Esophagus mucosa (tissue), 1 donor: Measurements from ENCODE around the gene CLK4. TPM values are rescaled to one million over a fixed set of nuclear protein-coding genes. Genes with fewer than 3 reads are reported as not detected.

Experiments
- ATAC-seq: fragments of 200-7000 bp; cut with Tn5 transposase; one replicate; pipeline ENCODE4 v1.9.1; 2020
- total RNA-seq: library from RNA; stranded (reverse); gene quantifications from one replicate; pipeline ENCODE4 v1.2.4, GENCODE V29; 2023
- donor health status: DM: yes; HTN: yes; CAD: no.

Gene CLK4
- 10.4 TPM for total RNA-seq

DNA sequence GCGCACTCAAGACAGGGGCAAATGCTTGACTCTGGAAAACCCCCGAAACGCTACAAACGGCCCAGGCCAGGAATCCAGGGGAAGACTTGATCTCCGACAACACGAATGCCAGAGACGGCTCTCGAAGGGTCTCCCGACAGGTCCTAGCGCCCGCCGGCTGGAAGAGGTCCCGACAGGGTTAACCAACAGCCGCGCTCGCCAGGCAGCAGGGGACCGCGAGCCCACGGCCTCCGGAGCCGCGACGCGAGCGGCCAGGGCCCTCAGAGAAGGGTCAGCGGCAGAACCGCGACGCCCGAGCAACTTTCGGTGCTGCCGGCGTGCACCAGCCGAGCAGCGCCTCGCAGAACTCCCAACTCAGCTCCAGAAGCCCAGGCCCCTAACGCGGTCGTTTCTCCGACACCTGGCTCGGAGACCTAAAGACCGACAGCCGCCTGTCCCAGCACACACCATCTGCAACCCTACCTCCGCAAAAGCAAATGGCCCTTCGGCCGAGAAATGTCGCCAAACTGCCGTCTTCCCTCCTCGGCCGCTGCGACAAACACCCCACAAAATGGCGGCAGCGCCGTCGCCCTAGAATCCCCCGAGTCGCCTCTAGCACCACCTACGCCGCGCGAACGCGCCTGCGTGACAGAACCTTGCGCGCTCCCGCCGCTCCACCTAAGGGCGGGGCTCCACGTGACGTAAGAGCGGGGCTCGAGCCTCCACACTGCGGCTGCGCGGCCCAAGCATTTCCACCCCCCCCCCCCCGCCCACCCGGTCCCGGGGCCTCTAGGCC, at the start of gene CLK4:
Gene CLK4, minus strand, starts transcription at position 567 of the 775 bp plus-strand sequence. CDS start 3,634 bp downstream, outside the sequence.
- peak; percentile 96 for ATAC-seq

- peak; percentile 31 for ATAC-seq
Observed at GRCh38 chr5:178675922-178676321, 49.1 kb upstream of the CLK4 start.

DNA sequence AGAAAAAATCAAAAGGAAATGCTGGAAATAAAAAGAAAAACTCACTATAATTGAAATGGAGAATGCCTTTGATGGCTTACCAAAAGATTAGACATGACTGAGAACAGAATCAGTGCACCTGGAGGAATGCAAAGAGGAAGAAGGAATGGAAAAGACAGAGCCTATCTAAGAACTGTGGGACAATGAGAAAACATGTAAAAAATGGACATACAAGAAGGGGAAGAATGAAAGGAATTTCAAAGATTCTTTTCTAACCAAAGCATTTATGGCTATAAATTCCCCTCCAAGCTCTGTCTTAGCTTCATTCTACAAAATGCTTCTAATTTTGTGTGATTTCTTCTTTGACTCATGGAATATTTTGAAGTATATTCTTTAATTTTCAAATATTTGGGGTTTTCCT, 47.5 kb upstream of the CLK4 start:
- ATAC-seq, result no peak

DNA sequence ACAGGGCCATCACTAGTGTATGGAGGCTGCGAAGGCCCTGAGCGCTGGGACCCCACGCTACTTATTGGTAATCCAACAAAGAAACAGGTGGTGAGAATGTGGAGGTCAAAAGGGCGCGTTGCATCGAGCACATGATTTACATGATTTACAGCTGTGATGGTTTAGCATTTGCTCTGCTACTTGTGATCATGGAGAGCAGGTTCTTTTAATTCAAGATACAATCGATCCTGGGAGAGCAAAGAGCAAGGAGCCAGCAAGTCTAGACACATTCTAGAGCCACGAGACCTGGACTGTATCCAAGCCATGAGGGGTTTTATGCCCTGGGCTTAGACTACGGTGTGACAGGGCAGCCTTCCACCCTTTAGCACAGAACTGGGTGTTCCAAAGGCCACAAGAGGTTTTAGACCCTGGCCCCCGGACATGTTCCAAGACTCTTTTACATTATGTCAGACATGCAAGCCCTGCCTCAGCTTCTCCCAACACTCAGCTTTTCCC, 47.0 kb upstream of the CLK4 start:
- no peak for ATAC-seq

GRCh38 chr5:178672630-178673029, 45.8 kb upstream of the CLK4 start:
- ATAC-seq, result no peak

DNA sequence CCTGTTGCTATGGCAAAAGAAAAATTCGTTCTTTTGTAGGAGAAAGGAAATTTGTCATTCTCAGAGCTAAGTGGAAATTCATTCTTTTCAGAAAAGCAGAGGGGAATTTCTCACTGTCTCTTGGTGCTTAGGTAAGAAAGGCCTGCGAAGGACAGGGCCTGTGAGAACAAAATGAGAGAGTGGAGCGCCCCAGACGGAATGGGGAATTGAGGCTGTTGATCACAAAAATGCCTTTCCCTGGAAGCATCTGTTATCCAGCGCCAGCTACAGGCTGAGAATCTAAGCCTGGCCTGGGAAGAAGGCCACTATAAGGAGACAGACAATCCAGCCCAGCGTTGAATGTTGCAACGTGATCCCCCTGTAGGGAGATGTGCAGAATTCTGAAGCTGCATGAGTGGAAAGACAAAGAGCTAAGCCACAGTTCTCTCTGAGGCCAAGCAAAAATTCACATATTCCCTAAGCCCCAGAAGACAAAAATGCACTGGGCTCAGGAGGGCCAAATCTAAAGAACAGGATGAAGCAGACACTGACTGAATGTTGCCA, 44.8 kb upstream of the CLK4 start:
- no peak for ATAC-seq

- ATAC-seq, result no peak
Observed at GRCh38 chr5:178670351-178670885, 43.6 kb upstream of the CLK4 start.

DNA sequence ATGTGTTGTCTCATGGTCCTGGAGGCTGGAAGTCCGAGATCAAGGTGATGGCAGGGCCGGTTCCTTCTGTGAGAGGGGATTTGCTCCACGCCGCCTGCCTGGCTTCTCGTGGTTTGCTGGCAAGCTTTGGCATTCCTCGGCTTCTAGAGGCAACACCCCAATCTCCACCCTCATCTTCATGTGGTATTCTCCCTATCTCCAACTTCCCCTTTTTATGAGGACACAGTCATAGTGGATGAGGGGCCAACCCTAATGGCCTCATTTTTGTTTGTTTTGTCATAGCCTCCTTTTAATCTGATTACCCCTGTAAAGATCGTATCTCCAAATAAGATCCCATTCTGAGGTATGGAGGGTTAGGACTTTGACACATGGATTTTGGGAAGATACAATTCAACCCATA, 41.7 kb upstream of the CLK4 start:
- ATAC-seq, result no peak

GRCh38 chr5:178667688-178668087, 40.8 kb upstream of the CLK4 start:
- ATAC-seq, result no peak

- no peak for ATAC-seq
Observed at GRCh38 chr5:178667101-178667500, 40.3 kb upstream of the CLK4 start.

DNA sequence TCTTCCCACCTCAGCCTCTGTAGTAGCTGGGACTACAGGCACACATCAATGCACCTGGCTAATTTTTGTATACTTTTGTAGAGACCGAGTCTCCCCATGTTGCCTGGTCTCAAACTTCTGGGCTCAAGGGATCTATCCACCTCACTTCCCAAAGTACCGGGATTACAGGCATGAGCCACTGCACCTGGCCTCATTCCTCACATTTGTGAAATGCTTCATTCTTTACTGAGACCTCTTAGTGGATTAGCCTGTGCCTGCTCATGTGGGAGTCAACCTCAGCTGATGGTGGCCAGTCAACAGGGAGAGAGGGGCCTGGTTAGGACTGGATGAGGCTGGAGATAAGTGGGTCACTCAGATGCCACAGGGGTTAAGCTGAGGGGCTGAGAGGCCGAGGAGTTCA, 37.3 kb upstream of the CLK4 start:
- no peak for ATAC-seq

DNA sequence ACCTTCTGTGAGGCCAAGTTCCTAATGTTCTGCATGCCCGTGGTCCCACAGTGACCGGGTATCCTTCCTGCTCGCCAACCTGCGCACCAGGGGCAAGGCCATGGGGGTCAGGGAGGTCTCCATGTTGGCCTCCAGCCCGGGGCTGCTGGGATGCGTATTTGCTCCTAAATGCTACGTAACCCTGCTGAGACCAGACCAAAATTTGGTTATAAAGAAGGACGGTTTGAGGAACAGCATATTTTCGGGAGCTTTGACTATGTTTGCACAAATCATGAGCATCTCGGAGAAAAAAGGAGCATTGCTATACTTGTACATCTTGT, 35.7 kb upstream of the CLK4 start:
- ATAC-seq, result no peak

GRCh38 chr5:178661836-178662540, 35.1 kb upstream of the CLK4 start:
- no peak for ATAC-seq

DNA sequence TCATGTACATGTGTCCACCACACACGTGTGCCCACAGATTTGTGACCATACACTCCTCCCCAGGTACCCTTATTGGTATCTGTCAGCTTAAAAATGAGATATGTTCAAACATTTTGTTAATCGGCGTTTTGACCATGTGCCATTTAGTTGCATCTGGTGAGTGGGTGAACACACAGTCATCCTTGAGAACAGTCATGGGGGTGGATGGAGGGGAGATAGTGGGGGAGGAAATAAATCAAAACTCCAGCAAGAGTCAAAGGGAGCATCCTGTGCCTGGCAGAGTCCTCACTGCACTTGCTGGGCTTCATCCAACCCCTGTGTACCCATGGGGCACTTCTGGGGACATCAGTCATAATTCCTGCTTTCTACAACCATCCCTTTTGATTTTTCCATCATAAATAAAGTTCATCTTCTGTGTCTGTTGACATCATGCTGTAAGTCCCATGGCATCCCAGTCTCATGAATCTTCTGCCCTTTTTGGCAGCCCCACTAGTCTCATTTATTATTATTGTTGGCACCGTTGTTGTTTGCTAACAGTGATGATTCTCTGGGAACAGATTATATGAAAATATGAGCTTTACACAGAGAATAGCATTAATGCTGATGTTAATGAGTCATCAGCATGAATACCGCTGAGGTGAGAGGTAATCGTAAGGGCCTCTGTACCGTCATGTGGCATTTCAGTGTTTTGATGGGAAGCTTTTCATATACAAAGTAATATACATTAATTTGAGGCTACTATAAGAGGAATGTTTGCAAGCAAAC, 24.4 kb upstream of the CLK4 start:
- ATAC-seq, result peak; percentile 53

- no peak for ATAC-seq
Observed at GRCh38 chr5:178650214-178650613, 23.4 kb upstream of the CLK4 start.

- no peak for ATAC-seq
Observed at GRCh38 chr5:178649580-178649979, 22.7 kb upstream of the CLK4 start.

DNA sequence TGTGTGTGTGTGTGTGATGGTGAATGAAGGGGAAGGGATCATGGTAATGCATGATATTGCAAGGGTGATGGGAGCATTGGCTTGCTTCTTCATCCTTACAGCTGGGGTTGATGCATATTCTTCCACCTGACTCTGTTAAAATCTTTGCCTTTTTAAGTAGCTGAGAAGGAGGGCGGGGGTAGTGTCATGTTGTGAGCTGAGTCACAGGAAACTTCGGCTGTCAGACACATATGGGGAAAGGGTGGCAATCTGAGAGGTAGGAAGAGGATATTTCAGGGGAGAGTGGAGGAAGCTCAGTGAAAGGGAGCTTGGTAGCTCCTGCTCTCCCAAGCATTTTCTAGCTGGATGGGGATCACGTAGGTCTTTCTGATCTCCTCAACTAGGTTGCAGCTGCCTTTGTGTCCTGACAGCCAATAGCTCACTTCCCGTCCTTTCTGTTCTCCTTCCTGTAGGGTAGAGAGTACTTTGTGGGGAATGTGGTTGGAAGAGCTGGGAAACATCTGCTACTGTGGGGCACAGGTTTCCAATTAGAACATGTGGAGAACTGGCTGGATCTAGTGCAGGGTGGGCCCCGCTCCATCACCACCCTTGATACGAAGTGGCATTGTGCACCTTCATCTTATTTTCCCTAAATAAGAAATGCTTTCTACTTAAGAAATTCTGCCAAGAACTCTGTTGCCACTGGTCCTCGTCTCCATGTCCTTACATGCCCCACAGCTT, 18.1 kb upstream of the CLK4 start:
- ATAC-seq, result no peak

- peak; percentile 66 for ATAC-seq
Observed at GRCh38 chr5:178642351-178642909, 15.6 kb upstream of the CLK4 start.

DNA sequence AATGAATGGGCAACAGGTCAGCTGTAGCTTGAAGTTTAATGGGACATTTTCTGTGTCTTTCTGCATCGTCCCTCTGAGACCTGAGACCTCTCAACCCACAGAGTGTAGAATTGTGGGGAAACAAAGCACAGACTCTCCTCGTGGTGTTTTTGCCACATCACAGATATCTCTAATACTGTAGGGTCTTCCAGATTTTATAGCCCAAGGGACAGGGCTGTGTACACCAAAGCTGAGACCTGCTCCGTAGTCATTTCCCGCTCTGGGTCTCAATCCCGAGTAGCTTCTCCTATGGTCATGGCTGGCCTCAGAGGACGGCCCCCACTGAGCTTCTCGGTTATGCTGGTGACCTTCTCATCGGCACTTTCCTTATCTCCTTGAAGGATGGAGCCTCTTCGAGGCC, 14.9 kb upstream of the CLK4 start:
- ATAC-seq, result no peak

DNA sequence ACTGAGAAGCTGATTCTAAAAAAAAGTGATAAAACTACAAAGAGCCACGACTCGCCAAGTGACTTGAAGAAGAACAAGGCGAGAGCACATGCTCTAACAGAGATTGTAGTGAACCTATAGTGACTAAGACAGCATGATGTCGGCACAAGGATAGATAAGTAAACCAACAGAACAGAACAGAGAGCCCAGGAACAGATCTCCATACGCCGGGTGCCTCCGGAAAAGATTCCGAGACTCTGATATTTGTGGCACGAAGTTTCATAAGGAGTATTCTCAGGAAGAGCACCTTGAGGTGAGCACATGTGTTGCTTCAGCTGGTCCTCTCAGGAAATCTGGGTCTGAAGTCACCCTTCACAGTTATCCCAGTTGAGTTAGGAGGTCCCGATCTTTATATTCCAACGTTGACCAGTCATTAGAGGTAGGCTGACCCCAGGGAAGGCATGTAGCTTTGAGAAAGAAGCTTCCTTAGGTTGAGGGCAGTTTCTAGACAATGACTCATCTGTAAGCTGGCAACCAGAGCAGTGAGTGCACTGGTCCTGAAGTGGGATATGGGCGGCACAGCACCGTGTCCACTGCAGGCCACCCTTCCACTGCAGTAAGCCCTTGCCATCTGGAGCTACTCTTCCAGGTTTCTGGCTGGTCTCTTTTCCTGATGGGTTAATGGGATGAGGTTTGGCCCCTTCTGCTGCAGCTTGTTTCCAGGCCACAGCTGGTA, 13.6 kb upstream of the CLK4 start:
- ATAC-seq, result no peak
